Muscle of back (tissue), 11 donors: Measurements from ENCODE around the gene SETBP1. TPM values are rescaled to one million over a fixed set of nuclear protein-coding genes. Genes with fewer than 3 reads are reported as not detected.
A peak's percentile ranks its signal among the peaks of the same experiment; 100 is the strongest.

Experiments
- DNase-seq, 3 donors: peaks; one replicate each; pipeline versions ENCODE4 v3.0.0 to v3.0.0-alpha.2; 2013
- polyA plus RNA-seq, 10 donors: library from polyadenylated mRNA; unstranded; fragments of 120-200 nt; gene quantifications; one replicate each; pipeline ENCODE4 v1.2.1, GENCODE V29; 2013; ENCODE audit not compliant: insufficient read length in 10 of 10

SETBP1 gene
- polyA plus RNA-seq, 10 donors: 13.6 to 21.3 (median 16.0) TPM

DNA sequence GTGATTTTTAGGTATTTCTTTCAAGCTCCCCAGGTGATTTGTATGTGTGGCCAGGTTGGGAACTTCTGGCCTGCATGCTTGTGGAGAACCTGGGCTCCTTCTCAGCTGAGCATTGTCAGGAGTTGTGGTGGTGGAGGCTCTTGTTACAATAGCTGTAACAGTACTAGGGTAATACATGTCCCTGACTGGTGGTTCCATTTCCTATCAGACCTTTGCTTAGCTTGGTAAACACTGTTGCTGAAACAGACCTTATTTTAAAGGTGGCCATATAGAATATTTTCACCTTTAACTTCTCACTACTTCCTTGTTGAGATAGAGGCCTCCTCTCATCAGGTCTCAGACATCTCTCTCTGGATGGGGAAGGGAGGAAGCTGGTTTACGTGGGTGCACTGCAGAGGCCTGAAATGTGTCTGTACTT is 79.2 kb downstream of the SETBP1 start:
- DNase-seq: no peak

DNA sequence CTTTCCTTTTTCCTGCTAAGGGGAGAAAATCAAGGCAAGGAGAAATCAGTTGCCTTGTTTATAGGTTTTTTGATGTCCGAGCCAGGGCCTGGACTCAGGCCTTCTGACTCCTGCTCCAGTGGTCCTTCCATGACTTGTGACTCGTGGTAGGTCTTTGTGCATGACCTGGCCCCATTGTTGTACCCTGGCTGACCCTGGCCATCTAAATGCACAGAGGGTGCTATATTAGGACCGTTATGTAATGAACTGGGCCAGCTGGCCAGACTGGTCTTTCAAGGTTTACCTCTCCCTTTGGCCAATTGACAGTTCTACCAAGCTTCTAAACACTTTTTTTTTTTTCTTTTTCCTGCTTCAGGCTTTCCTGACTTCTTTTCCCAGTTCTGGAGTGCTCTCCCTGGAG is 81.1 kb downstream of the SETBP1 start:
- no peak for DNase-seq

DNA sequence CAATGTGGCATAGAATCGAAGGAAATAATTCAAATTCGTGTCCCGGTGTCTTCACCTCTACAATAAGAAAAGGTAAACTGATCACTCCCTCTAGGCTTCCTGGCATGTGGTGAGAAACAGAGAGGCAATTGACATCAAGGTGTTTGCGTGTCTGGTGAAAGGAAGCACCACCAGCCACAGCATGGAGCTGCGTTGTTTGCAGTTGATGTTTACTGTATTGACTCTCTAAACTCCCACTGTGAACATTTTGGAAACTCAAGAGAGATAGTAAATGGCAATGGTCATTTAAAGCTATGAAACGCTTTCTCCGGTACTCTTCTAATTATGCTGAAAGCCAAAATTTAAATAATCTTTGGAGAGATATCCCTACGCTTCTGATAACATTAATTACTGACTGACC is 82.6 kb downstream of the SETBP1 start:
- no peak for DNase-seq

DNA sequence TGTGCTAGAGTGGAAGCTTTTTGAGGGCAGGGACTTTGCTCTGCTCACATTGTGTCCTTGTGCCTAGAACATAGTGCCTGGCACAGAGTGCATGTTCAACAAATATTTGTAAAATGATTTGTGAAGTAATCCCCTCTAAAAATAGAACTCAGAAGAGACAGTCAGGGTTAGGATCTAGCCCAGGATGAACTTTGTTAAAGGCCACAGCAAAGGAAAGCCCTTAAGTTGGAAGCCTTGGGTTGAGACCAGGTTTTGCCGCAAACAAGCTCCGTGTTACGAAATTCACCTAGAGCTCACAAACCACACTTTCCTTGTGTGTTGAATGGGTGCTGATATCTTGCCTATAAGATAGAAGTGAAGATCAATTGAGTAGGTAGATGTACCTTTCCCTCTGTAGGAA is 84.2 kb downstream of the SETBP1 start:
- no peak for DNase-seq

DNA sequence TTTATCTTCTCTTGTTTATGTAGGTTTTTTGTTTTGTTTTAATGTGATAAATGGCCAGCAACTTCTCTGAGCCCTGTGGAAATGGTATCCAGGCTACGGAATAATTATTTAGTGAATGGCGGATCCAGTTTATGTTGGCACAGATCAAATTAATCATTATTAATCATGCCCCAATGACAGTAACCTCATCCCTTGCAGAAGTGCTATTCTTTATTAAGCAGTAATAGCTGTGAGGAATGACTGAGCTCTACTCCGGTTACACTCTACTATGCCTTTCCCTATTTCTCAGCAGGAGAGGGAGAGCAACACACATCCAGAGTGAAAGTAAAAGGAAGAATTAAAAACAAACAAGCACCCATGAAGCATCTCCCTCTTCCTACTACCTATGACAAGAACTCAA is 84.8 kb downstream of the SETBP1 start:
- DNase-seq: no peak

DNA sequence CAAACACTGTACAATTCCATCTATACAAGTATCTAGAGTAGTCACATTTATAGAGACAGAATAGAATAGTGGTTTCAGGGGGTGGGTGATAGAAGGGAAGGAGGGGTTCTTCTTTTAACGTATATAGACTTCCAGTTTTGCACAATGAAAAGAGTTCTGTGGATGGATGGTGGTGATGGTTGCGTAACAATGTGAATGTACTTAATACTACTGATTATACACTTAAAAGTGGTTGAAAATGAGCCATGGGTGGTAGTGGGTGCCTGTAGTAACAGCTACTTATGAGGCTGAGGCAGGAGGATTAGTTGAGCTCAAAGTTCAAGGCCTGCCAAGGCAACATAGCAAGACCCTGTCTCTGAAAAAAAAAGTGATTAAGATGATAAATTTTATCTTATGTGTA is 85.8 kb downstream of the SETBP1 start:
- DNase-seq: no peak

DNA sequence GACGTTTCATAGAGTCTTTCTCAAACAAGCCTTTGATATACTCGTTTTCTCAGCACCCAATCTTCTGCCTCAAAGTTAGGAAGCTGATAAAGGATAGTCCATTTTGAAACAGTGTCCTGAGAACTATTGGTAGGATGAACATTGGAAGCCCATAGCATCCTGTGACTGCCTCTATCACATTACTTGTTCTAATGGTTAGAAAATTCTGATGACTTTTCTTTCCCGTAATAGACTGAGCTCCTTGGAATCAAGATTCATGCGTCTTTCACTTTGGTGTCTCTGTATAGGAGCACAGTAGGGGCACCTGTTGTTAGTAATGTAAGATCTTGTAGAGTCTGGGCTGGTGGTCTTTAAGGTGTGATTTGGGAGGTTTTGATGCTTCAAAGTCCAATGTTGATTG is 87.1 kb downstream of the SETBP1 start:
- DNase-seq: no peak

DNA sequence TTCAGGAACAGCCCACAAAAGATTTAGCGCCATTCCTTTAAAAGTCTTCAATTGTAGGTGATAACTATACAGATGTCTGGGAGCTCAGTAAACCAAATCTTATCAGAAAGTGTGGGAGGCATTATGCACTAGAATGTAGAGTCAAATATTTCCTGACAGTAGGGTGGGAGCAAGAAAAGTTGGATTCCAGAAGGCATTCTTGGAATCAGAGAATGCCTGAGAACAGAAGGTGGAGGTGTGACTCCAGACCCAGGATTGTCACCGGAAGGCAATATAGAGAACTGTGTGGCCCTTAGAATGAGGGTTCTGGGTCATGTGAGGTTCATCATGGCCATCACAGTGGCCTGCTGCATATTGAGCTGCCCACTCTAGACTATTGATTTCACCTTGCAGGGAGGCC is 90.0 kb downstream of the SETBP1 start:
- no peak for DNase-seq

DNA sequence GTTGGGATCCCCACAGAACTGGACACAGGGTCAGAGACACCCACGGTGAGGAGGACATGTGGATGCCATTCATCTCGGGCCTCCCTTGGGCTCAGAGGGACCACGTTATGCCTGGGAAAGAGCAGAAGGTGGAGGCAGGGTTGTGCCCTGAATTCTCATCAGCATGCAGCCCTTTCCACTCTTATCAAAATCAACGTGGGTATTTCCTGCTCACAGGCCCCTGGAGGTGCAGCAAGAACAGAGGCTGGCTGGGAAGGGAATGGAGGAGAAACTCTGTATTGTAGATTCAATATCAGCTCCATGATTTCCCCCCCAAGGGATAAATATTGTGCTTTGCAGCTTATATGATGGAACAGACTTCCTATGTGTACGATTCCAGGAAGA is 90.9 kb downstream of the SETBP1 start:
- no peak for DNase-seq

DNA sequence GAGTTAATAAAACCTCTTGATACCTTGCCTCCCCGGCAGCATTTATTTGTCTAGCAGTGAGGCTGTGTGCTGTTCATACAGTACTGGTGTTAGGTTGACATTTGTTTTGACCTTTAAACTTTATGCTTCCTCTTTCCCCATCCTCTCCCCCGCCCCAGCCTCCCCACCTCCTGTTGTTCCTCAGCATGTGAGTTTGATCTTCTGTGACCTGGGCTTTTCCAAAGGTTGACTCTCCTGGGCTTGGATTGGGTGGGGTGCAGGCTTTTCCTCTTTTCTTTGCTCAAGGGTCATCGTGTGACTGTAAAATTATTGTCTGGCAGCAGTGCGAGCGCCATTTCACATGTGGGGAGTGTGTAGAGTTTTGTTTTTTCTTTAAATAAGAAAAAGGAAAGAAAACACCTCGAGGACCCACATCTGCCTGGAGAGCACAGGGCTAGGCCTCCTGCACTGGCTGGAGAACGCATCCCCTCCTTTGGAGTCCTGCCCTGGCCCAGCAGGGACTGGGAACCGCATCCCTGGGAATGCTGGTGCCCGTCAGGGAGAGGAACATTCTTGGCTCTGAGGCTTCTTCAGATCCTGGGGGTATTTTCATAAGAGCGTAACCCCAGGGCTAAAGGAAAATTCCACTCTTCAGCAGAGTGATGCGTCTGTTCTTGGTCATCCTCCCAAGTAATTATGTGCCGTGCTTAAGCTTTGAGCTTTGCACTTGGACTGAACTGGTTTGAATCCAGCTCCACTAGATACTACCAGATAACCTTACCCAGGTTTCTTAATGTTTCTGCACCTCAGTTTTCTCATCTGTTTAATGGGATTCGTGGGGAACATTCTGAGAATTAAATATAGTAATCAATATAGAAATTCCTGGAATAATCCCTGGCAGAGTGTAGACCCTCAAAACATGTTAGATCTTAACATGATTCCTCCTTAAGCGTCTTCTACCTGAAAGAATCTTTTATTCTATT is 91.5 kb downstream of the SETBP1 start:
- peak in 1 of 3 donors; percentile 52 for DNase-seq

DNA sequence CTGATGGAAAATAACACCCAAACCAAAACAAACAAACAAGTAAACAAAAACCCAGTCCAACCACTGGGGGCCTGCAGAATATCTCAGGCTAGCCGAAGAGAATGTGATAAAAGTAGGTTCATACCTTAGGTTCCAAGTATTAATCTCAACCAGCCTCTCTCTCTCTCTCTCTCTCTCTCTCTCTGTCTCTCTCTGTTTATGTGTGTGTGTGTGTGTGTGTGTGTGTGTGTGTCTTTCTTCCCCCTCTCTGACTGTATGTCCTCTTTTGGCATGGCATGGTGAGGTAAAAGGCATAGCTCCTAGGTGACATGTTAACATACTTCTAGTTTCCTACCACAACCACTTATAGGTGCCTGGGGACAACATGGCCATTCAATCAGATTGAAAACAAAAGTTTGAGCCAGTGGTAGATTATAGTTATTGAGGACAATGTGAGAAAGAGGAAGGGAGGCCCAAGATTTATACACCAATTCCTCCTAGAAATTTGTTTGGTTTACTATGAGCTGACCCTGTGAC is 93.0 kb downstream of the SETBP1 start:
- no peak for DNase-seq

DNA sequence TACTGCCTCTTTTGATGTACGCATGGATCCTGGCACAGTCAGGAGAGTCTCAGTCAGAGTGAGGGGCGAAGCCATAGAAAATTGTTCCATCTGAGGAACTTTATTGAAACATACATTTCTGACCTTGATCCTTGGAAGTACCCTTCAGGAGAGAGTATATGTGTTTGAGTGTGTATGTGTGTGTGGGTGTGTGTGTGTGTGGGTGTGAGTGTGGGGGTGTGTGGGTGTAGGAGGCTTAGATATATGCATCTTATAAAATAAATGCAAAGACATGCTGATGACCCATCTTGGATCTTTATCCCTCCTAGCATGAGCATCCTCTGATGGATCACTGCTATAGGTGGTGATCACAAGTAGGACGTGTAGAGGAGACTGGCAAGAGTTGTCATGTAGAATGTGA is 93.5 kb downstream of the SETBP1 start:
- DNase-seq: no peak

DNA sequence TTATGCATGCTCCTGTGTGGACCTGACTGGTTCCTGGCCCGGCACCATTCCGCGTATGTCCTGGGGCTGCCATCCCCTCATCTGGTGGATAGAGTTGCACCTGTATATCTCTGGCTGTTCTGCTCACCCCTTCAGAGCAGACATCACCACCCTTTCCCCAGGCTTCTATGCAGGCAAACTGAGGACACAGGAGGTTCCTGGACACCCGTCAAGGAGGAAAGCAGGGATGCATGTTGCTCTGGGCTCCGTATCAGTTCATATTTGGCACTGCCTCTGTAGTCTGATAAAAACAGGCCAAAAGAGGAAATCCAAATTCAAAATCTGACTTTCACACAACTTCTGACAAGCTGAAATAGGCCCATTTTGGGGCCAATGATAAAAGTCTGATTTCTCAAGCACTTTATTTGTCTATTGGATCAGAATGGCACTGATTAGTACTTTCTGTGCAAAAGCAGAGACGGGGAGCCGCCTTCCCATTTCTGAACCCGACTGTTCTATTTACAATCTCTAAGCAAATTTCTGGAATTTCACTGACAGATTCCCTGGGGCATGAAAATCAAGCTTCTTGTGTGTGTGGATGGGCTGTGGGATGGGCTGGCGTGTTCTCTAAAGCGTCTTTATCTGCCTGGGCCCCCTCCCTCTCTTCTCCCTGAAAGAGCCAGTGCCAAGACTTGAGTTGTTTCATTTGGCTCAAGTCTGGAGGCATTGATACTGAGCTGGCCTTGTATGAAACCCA is 96.9 kb downstream of the SETBP1 start:
- DNase-seq: peak in 1 of 3 donors; percentile 63

DNA sequence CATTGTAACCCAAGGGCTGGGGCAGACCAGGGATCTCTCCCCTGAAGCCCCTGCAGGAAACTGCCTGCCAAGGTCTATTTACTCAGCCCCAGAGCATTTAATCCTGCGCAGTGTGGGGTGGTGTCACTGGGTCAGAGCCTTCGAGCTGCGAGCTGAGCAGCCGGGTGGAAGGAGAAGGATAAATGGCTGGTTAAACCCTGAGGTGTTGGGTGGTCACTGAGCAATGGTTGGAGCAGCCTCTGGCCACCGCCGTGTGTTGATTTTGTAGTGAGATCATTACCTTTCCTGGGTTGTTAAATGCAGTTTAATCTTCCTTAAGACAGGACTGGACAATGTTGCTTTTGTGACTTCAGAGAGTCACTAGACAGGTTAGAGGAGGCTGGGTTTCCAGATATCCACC is 98.1 kb downstream of the SETBP1 start:
- no peak for DNase-seq

DNA sequence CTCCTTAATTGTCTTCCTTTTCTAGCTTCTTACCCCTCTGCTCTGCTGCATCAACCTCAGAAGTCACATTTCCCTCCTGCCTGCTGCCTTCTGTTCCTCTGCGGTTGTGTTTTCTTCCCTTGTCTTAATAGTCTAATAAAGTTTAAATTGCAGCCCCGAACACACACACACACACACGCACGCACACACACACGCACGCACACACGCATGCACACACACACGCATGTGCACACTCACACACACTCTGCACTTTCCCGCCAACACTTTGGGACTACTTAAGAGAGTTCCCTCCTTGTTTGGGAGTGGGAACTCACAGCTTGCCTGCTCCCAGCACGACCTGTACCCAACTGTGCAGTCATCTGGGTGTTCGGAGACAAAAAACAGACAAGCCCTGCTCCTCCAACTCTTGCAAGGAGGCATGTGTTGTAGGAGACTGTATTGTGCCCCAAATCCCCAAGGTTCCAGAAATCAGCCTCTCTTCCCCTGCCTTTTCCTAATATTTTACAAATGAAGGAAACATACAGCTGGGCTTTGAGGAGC is 99.1 kb downstream of the SETBP1 start:
- DNase-seq: no peak

DNA sequence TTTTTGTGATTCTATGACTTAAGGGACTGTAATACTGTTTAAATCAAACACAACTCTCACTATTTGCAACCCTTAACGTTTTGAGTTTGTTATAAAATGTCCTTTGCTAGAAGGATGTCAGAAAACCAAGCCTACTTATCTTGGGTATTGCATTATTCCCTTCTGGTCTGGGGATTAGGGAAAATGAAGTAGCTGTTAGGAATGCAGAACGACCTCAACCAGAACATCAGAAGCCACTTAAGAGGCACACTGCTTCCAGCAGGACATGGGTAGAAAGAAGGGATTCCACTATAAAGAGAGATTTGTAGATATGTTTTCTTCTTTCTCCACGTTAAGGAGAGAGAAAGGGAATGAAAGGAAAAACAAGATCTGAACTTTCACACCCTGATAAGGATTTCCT is 101.2 kb downstream of the SETBP1 start:
- DNase-seq: peak in 1 of 3 donors; percentile 57

DNA sequence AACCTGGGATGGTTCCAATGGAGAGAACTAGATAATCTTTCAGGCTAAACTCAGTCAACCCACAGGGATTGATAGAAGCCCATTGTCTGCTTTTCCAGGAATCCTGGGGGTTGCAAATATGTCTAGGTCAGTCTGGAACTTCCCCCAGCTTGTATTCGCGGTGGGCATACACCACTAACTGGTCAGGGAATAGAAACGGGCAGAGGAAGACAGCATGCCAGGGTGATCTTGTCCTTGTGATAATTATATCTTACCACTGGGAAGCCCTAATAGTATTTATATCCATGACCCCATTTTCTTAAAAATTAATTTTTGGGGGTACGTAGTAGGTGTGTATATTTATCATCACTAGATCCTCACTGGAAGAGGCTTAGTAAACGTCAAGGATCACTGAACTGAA is 101.9 kb downstream of the SETBP1 start:
- DNase-seq: no peak

DNA sequence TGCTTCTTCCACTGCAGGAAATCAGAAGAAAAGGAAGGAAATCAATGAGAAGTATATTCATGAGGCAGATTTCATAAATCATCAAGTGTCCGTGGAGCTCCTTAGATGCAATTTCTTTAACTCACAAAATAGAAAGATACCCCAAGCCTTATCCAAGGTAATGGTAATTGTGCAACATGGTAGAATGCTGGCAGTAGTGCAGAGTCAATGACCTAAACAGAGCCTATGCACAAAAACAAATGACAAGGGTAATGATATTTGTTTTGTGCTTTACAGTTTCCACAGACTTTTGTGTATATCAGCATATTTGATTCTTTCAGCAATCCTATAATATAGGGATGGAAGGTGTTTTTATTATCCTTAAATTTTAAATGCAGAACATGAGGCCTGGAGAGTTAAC is 102.7 kb downstream of the SETBP1 start:
- DNase-seq: no peak

DNA sequence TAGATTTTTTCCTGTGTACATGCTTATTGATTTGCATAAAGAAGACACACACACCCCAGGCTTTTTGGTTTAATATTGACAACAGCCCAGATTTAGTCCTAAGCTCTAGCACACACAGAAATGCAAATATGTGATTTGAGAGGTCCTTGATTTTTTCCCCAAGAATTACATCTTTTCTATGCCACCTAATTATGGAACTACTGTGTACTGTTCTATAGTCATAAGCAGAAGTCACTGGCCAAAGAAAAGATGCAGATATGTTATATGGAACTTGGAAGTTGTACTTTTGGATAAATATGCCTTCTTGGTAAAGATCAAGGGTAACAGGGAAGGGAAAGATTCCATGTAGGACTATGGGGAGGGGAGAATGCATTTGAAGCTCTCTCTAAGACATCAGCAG is 105.6 kb downstream of the SETBP1 start:
- DNase-seq: no peak

DNA sequence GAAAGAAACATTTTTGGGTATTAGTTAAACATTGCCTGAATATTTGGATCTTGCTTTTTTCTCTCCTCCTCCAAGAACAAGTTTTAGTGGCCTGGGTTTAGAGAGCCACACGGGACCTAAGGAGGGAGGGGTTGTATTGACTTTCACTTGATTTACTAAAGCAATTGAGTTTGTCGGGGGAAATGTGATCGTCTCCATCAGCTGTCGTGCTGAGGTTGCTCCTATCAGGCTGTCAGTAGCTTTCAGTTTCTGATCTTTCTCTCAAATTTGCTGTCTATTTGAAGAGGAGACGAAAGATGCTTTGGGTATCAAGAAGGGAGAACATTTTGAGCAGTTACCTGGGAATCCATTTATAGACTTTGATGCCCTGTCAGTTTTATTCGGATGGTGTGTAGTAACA is 106.0 kb downstream of the SETBP1 start:
- no peak for DNase-seq

DNA sequence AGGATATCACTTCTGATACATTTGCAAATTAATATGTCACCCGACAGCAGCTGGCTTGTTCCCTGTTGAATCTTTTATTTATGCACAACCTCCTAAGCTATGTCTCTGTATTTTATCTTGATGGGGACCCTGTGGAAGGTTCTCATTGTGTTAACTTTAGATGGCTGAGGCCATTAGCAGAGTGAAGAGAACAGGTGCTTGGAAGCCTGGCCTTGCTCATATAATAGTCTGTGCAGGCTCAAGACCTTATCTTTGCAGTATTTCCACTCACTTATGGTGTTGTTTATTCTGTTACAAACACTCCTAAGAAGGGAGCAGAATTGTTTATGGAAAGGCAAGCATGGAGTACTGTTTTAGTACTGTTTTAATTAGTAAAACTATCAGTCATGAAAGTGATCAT is 107.6 kb downstream of the SETBP1 start:
- DNase-seq: no peak

DNA sequence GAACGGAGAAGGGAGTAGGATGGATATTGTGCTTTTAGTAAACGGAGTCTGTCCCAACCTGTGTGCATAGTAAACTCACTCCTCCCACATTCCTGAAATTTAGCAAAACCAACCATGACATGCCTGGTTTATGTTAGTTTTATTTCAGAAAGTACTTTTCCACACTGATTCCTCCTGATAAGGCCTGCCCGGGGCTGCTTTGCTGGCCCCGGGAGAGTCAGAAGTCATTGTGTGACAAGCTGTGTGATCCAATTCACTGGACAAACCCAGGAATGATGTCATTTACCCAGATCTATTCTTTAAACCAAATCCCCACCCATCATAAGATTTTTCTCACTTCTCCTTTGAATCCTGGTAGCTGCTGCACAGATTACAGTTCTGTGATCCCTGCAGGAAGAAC is 109.0 kb downstream of the SETBP1 start:
- DNase-seq: peak in 1 of 3 donors; percentile 49

DNA sequence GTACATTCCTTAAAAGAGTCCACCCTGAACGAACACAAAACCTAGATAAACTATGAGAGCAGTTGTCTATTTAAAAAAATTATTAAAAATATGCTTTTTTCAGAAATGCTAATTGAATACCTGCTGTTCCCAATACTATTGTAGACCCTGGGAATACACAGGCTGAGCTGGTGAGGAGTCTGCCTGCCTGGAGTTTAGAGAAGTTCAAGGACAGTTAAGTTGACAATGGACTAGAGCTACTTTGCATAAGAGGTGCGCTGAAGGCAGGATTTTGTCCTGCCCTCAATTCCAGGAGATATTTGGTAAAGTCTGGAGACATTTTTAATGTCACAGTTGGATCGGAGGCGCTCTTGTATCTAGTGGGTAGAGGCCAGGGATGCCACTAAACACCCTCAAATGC is 110.2 kb downstream of the SETBP1 start:
- DNase-seq: no peak
